Fibroblast of pulmonary artery (primary cell): ENCODE measurements around the gene FBXL13.
A peak's percentile ranks its signal among the peaks of the same experiment; 100 is the strongest.
"Not testable (repeated sequence)": the region's sequence is repeated elsewhere in the genome, so short reads cannot be mapped to it uniquely, and the experiment has no call there.

Experiments used
- DNase-seq: peaks from one replicate; pipeline ENCODE4 v3.0.0-alpha.2; 2010; ENCODE audit warnings: low read depth
- H3K4me3 ChIP-seq: replicated peaks from 2 replicates; pipeline ENCODE4 v1.5.1; 2011; ENCODE audit warnings: low read depth, mild to moderate bottlenecking, control low read depth, low read length, moderate library complexity
- TF ChIP-seq, protein P1 (sequence below): IDR thresholded peaks from 2 replicates; pipeline ENCODE4 v1.5.1; 2011; ENCODE audit warnings: mild to moderate bottlenecking, control low read depth, low read length, inconsistent platforms; ENCODE audit errors: missing control alignments

FBXL13 gene

DNA sequence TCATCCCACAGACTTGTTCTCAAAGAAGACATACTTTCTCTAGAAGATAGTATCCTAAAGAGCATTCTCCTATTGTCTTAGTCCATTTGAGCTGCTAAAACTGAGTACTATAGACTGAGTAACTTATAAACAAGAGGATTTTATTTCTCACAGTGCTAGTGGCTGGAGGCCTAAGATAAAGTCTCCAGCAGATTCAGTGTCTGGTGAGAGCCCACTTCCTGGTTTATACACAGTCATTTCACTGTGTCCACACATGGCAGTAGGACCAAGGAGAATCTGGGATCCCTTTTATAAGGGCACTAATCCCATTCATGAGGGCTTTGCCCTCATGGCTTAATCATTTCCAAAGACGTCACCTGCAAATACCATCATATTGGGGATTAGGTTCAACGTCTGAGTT lies 93.1 kb downstream of the FBXL13 start:
- H3K4me3 ChIP-seq, result no peak overlapping the region
- no peak for DNase-seq
- TF ChIP-seq, protein P1, sequence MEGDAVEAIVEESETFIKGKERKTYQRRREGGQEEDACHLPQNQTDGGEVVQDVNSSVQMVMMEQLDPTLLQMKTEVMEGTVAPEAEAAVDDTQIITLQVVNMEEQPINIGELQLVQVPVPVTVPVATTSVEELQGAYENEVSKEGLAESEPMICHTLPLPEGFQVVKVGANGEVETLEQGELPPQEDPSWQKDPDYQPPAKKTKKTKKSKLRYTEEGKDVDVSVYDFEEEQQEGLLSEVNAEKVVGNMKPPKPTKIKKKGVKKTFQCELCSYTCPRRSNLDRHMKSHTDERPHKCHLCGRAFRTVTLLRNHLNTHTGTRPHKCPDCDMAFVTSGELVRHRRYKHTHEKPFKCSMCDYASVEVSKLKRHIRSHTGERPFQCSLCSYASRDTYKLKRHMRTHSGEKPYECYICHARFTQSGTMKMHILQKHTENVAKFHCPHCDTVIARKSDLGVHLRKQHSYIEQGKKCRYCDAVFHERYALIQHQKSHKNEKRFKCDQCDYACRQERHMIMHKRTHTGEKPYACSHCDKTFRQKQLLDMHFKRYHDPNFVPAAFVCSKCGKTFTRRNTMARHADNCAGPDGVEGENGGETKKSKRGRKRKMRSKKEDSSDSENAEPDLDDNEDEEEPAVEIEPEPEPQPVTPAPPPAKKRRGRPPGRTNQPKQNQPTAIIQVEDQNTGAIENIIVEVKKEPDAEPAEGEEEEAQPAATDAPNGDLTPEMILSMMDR, result no peak

DNA sequence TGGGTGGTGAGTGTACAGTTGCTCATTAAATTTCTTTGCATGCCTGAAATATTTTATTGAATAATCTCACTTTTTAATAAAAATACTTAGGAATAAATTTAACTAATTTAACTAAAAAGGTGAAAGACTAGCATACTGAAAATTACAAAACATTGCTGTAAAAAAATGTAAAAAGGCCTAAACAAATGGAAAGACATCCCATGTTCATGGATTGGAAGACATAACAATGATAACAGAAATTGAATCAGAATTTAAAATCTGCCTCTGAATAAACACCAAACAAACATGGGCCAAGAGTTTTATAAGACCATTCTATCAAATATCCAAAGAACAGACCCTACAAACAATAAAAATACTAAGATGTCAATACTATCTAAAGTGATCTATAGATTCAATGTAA lies 94.9 kb downstream of the FBXL13 start:
- H3K4me3 ChIP-seq, result no peak overlapping the region
- TF ChIP-seq, protein P1, result no peak
- DNase-seq, result no peak

DNA sequence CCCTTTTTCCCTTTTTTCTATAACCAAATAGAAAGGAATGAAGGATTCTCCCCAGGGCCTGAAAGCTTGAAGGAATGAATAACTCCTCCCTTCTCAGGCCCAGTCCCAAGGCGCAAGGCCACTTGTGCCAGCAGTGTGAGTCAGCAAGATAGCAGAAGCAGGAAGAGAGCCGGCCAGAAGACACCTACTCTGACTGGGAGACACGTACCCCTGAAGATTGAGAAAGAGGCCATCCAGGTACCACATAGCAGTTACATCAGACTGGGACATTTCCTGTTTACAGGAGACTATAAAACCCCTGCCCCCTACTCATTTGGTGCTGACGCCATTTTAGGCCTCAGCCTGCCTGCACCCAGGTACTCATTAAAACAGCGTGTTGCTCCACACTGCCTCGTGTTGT lies 96.3 kb downstream of the FBXL13 start:
- TF ChIP-seq, protein P1, result no peak
- H3K4me3 ChIP-seq, result no peak overlapping the region
- DNase-seq, result peak; percentile 90

DNA sequence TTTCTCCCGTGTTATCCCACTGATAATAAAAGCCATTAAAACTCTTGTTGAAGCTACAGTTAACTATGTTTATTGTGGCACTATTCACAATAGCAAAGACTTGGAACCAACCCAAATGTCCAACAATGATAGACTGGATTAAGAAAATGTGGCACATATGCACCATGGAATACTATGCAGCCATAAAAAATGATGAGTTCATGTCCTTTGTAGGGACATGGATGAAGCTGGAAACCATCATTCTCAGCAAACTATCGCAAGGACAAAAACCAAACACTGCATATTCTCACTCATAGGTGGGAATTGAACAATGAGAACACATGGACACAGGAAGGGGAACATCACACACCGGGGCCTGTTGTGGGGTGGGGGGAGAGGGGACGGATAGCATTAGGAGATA lies 97.0 kb downstream of the FBXL13 start:
- H3K4me3 ChIP-seq, DNase-seq: not testable (repeated sequence)

DNA sequence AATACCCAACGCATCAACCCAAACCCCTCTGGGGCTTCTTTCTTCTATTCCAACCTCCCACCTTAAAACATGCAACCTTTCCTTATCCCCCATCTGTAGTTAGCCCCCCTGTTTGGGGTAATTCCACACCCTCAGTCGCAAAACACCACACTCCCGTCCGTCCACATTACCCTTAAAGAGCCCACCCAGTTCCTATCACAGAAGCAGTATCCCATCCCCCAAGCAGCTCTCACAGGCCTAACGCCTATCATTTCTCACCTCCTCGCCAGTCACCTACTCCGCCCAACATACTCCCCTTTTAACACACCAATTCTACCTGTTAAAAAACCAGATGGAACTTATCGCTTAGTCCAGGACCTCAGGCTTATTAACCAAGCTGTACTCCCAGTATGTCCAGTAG lies 98.1 kb downstream of the FBXL13 start:
- TF ChIP-seq, protein P1, result no peak
- no peak for DNase-seq
- no peak overlapping the region for H3K4me3 ChIP-seq

DNA sequence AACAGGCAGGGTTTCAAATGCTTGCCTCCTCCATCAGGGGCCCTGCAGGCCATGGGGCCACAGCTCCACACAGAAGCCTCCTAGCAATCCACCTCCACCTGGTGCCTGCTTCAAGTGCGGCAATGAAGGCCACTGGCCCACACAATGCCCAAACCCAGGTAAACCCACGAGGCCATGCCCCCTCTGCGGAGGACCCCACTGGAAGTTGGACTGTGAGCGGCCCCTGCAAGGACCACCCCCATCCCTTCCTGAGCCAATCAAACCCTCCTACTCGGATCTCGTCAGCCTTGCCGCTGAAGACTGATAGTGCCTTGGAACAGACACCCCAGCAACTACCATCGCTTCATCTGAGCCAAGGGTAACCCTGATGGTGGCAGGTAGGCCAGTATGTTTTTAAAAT lies 98.7 kb downstream of the FBXL13 start:
- no peak for DNase-seq
- H3K4me3 ChIP-seq, result no peak overlapping the region
- TF ChIP-seq, protein P1, result no peak

DNA sequence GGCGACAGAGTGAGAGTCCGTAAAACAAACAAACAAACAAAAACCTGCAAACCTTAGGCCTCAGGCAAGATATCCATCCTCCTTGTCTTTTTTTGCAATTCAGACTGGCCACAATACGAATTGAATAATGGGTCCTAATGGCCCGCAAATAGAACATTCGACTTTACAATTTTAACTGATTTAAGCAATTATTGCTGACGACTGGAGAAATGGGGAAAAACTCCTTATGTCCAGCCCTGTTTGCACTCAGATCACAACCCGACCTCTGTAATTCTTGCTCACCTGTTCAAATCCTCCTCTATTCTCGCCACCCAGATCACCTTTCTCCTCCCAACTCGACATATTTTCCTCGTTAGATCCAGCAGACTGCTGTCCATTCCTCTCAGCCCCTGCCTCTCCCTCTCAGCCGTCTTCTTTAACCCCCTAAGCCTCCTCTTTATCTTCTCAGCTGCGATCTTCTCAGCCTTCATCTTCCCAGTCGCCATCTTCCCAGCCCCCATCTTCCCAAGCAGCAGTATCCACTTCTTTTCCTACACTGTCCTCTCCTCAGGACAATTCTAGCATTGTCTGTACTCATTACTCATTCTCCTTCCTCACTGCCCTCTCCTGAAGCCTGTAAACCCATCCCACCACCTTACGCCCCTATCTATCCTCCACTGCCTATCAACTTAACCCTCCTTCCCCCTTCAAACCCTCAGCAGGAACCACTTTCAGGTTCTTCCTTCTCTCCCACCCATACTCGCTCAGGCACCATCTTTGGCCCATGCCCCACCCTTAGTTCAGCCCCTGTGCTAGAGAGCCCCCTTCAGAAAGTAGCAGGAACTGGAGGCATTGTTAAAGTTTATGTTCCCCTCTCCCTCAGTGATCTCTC lies 100.0 kb downstream of the FBXL13 start:
- DNase-seq, result no peak
- H3K4me3 ChIP-seq, result no peak overlapping the region
- TF ChIP-seq, protein P1, result peak; percentile 18
